ENCODE measurements around the gene SPTLC1.
"Not testable (repeated sequence)": the region's sequence is repeated elsewhere in the genome, so short reads cannot be mapped to it uniquely, and the experiment has no call there.

Gene SPTLC1

DNA sequence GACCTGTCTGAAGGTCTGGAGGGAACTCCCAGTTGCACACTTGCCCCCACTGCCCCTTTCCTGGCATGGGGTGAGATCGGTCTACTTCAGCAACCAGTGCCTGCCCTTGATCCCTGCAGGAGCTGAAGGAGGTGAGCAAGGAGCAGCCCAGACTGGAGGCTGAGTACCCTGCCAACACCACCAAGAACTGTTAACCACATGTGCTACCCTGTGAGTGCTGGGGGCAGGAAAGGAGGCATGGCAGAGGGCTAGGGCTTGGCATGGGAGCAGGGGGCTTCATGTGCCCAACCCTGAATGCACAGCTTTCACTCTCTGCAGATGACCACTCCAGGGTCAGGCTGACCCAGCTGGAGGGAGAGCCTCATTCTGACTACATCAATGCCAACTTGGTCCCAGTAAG, 17.3 kb upstream of the SPTLC1 start:
- TF ChIP-seq BHLHE40 (IDR thresholded peaks at IDR 0.05; ENCODE audit: borderline replicate concordance) = no peak
- no peak for TF ChIP-seq TARDBP (IDR thresholded peaks at IDR 0.05)
- TF ChIP-seq NFRKB (IDR thresholded peaks at IDR 0.05) = no peak
- no peak for TF ChIP-seq ARNT (IDR thresholded peaks at IDR 0.05)
- CTCF ChIA-PET = no interaction called here
- DNase-seq (ENCODE audit: extremely low spot score) = no peak
- POLR2A ChIA-PET = no interaction called here

GRCh38 chr9:92122800-92123199, 7.6 kb upstream of the SPTLC1 start:
- ChIA-PET POLR2A (no interaction called here), CTCF (interaction anchor here (0.6 to 1.3 kb wide), 2 partner anchors 18 to 169 kb away, joined by 3 to 5 read pairs; no protein-coding TSS in a partner anchor)
- TF ChIP-seq ELF4 (IDR thresholded peaks at IDR 0.05) = no peak
- no peak for DNase-seq (ENCODE audit: extremely low spot score)

GRCh38 chr9:92122061-92122460, 6.8 kb upstream of the SPTLC1 start:
- no peak for DNase-seq (ENCODE audit: extremely low spot score)
- ChIA-PET POLR2A (no interaction called here), CTCF (no interaction called here)
- TF ChIP-seq SUZ12 (IDR thresholded peaks at IDR 0.05) (no peak), L3MBTL2 (conservative IDR thresholded peaks at IDR 0.05) (no peak), HDGF (IDR thresholded peaks at IDR 0.05; ENCODE audit: borderline replicate concordance) (no peak), FOXM1 (IDR thresholded peaks at IDR 0.05; ENCODE audit: borderline replicate concordance) (no peak), NFRKB (IDR thresholded peaks at IDR 0.05) (no peak), CTBP1 (IDR thresholded peaks at IDR 0.05; ENCODE audit: borderline replicate concordance) (no peak), ELF4 (IDR thresholded peaks at IDR 0.05) (no peak), ZNF384 (IDR thresholded peaks at IDR 0.05) (no peak), BHLHE40 (IDR thresholded peaks at IDR 0.05; ENCODE audit: borderline replicate concordance) (no peak), FOXK2 (IDR thresholded peaks at IDR 0.05) (no peak), ARNT (IDR thresholded peaks at IDR 0.05) (no peak), TARDBP (IDR thresholded peaks at IDR 0.05) (no peak), LEF1 (IDR thresholded peaks at IDR 0.05; ENCODE audit: borderline replicate concordance) (no peak)
- TF ChIP-seq, protein P1, sequence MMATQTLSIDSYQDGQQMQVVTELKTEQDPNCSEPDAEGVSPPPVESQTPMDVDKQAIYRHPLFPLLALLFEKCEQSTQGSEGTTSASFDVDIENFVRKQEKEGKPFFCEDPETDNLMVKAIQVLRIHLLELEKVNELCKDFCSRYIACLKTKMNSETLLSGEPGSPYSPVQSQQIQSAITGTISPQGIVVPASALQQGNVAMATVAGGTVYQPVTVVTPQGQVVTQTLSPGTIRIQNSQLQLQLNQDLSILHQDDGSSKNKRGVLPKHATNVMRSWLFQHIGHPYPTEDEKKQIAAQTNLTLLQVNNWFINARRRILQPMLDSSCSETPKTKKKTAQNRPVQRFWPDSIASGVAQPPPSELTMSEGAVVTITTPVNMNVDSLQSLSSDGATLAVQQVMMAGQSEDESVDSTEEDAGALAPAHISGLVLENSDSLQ (IDR thresholded peaks at IDR 0.05) = no peak

DNA sequence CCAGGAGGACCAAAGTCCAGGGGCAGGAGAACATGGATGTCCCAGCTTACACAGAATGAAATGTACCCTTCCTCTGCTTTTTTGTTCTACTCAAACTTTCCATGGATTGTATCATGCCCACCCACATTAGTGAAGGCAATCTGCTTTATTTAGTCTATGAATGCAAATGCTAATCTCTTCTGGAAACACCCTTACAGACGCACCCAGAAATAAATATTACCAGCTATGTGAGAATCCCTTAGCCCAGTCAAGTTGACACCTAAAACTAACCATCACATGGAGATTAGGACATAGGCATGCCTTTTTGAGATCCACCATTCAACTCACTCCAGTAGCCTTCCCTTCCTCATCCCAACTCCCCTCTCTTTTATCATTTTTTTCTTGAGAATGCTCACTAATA, 6.1 kb upstream of the SPTLC1 start:
- ChIA-PET CTCF (no interaction called here), POLR2A (no interaction called here)
- TF ChIP-seq HDGF (IDR thresholded peaks at IDR 0.05; ENCODE audit: borderline replicate concordance) = no peak
- TF ChIP-seq ELF4 (IDR thresholded peaks at IDR 0.05) = no peak
- TF ChIP-seq, protein P1 (IDR thresholded peaks at IDR 0.05) = no peak
- TF ChIP-seq L3MBTL2 (conservative IDR thresholded peaks at IDR 0.05) = no peak
- TF ChIP-seq FOXM1 (IDR thresholded peaks at IDR 0.05; ENCODE audit: borderline replicate concordance) = no peak
- TF ChIP-seq SUZ12 (IDR thresholded peaks at IDR 0.05) = no peak
- no peak for TF ChIP-seq TARDBP (IDR thresholded peaks at IDR 0.05)
- no peak for TF ChIP-seq LEF1 (IDR thresholded peaks at IDR 0.05; ENCODE audit: borderline replicate concordance)
- no peak for TF ChIP-seq ZNF384 (IDR thresholded peaks at IDR 0.05)
- no peak for TF ChIP-seq ARNT (IDR thresholded peaks at IDR 0.05)
- no peak for DNase-seq (ENCODE audit: extremely low spot score)

- DNase-seq (ENCODE audit: extremely low spot score) = no peak
- TF ChIP-seq ZNF384 (IDR thresholded peaks at IDR 0.05) (no peak), SUZ12 (IDR thresholded peaks at IDR 0.05) (no peak), FOXK2 (IDR thresholded peaks at IDR 0.05) (no peak), HDGF (IDR thresholded peaks at IDR 0.05; ENCODE audit: borderline replicate concordance) (no peak), FOXM1 (IDR thresholded peaks at IDR 0.05; ENCODE audit: borderline replicate concordance) (no peak), L3MBTL2 (conservative IDR thresholded peaks at IDR 0.05) (no peak), CTBP1 (IDR thresholded peaks at IDR 0.05; ENCODE audit: borderline replicate concordance) (no peak)
- CTCF ChIA-PET = no interaction called here
- POLR2A ChIA-PET = no interaction called here
Observed at GRCh38 chr9:92120138-92120537, 4.9 kb upstream of the SPTLC1 start.

GRCh38 chr9:92119586-92119985, 4.4 kb upstream of the SPTLC1 start:
- TF ChIP-seq CTBP1 (IDR thresholded peaks at IDR 0.05; ENCODE audit: borderline replicate concordance) (no peak), FOXK2 (IDR thresholded peaks at IDR 0.05) (no peak), ZNF384 (IDR thresholded peaks at IDR 0.05) (no peak), L3MBTL2 (conservative IDR thresholded peaks at IDR 0.05) (no peak), HDGF (IDR thresholded peaks at IDR 0.05; ENCODE audit: borderline replicate concordance) (no peak), SP1 (IDR thresholded peaks at IDR 0.05) (no peak), NFRKB (IDR thresholded peaks at IDR 0.05) (no peak), ARNT (IDR thresholded peaks at IDR 0.05) (no peak), SUZ12 (IDR thresholded peaks at IDR 0.05) (no peak), LEF1 (IDR thresholded peaks at IDR 0.05; ENCODE audit: borderline replicate concordance) (no peak), BHLHE40 (IDR thresholded peaks at IDR 0.05; ENCODE audit: borderline replicate concordance) (no peak), ELF4 (IDR thresholded peaks at IDR 0.05) (no peak), TARDBP (IDR thresholded peaks at IDR 0.05) (no peak), FOXA1 (IDR thresholded peaks at IDR 0.05) (no peak), FOXM1 (IDR thresholded peaks at IDR 0.05; ENCODE audit: borderline replicate concordance) (no peak)
- TF ChIP-seq, protein P1 (IDR thresholded peaks at IDR 0.05) = no peak
- CTCF ChIA-PET = no interaction called here
- no peak for DNase-seq (ENCODE audit: extremely low spot score)
- POLR2A ChIA-PET = no interaction called here

DNA sequence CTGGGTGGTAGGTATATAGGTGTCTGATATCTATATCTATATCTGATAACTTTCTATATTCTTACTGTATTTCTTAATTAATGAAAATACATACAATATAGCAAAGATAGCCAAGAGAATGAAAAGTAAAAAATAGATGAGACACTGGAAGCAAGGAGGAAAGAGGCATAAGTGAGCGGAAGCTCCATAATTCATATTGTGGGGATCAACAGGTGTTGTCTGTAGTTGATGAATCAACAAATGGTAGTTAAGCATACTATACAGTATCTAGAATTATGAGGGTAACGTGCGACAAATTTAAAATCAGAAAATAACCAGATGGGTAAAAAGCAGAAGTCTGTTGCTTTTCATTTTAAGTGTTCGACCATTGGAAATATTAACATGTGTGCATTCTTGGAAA, 7.1 kb downstream of the SPTLC1 start:
- TF ChIP-seq HDGF (IDR thresholded peaks at IDR 0.05; ENCODE audit: borderline replicate concordance) (no peak), SP1 (IDR thresholded peaks at IDR 0.05) (no peak), SUZ12 (IDR thresholded peaks at IDR 0.05) (no peak), TARDBP (IDR thresholded peaks at IDR 0.05) (no peak)
- CTCF ChIA-PET = no interaction called here

DNA sequence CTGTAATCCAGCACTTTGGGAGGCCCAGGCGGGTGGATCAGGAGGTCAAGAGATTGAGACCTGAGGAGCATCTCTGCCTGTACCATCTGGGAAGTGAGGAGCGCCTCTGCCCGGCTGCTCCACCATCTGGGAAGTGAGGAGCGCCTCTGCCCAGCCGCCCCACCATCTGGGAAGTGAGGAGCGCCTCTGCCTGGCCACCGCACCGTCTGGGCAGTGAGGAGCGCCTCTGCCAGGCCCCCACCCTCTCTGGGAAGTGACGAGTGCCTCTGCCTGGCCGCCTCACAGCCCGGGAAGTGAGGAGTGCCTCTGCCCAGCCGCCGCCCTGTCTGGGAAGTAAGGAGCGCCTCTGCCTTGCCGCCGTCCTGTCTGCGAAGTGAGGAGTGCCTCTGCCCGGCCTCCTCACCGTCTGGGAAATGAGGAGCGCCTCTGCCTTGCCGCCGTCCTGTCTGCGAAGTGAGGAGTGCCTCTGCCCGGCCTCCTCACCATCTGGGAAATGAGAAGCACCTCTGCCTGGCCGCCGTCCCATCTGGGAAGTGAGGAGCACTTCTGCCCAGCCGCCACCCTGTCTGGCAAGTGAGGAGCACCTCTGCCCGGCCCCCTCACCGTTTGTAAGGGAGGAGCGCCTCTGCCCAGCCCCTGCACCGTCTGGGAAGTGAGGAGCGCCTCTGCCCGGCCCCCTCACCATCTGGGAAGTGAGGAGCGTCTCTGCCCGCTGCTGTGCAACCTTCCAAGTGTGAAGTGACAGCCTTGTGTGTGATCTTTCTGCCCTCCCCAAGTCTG, 9.6 kb downstream of the SPTLC1 start:
- DNase-seq (ENCODE audit: extremely low spot score); CTCF ChIA-PET; POLR2A ChIA-PET: not testable (repeated sequence)

More for the DNA sequence above, 7.1 kb downstream of the SPTLC1 start:
- POLR2A ChIA-PET = no interaction called here
- no peak for DNase-seq (ENCODE audit: extremely low spot score)

DNA sequence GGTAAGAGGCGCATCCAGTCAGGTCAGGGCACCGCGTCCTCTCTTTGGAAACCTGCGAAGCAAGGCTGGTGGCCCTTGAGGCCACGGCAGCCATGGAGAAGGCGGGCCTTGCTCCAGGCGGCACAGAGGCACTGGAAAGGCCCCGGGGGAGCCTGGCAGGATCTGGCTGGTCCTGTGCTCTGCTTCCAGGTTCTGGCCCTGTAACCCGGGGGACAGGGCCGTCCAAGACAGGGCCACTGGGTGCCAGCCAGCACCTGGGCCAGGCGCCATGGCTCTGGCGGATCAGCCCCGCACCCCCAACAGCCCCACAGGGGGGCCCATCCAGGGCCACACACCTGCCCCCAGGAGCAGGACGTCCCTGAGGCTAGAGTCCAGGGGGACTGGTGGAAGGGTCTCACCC, 11.6 kb downstream of the SPTLC1 start:
- POLR2A ChIA-PET; DNase-seq (ENCODE audit: extremely low spot score): not testable (repeated sequence)

More for the DNA sequence above, 11.6 kb downstream of the SPTLC1 start:
- CTCF ChIA-PET = not testable (repeated sequence)
